Measurements from ENCODE around the gene DOK7. TPM values are rescaled to one million over a fixed set of nuclear protein-coding genes. Genes with fewer than 3 reads are reported as not detected.

DOK7 gene
- total RNA-seq, 1 experiment from 2014 or later: 0.26 TPM

GRCh38 chr4:3438847-3439180, 24.3 kb upstream of the DOK7 start:
- H3K4ac ChIP-seq (ENCODE audit: low read depth, low read length): no peak overlapping the region
- H2AFZ ChIP-seq (ENCODE audit: low read length): no peak overlapping the region
- no peak for TF ChIP-seq CTCF (conservative IDR thresholded peaks at IDR 0.05)
- no peak overlapping the region for H3K27ac ChIP-seq (ENCODE audit: insufficient read length, low read depth, low read length)
- H3K9me3 ChIP-seq (ENCODE audit: control insufficient read depth, low read depth, low read length): no peaks in the 10 kb centered on the region
- H3K18ac ChIP-seq (ENCODE audit: insufficient read length, low read depth, low read length): no peak overlapping the region
- H2BK5ac ChIP-seq (ENCODE audit: insufficient read length, low read length): no peak overlapping the region
- no peak overlapping the region for H4K5ac ChIP-seq (ENCODE audit: insufficient read length, low read depth, low read length)
- H4K91ac ChIP-seq (ENCODE audit: insufficient read length, low read depth, low read length): no peak overlapping the region
- no peak overlapping the region for H3T11ph ChIP-seq (ENCODE audit: low read length)
- no peak overlapping the region for H3K56ac ChIP-seq (ENCODE audit: insufficient read length, low read depth, low read length)
- no peak overlapping the region for H2BK120ac ChIP-seq (ENCODE audit: low read depth, low read length, poor library complexity, severe bottlenecking)
- H2AK5ac ChIP-seq (ENCODE audit: insufficient read length, low read length): no peak overlapping the region
- Mint-ChIP-seq H3K27ac (peak overlapping the region in 1 of 3 experiments; percentile 83; a peak in 1 of 7 replicates), H3K9me3 (no peaks in the 10 kb centered on the region), H3K4me1 (peaks cover 2 to 13% of the 10 kb centered on the region in 2 experiments; a peak in 3 of 4 replicates), H3K4me3 (no peak overlapping the region), H3K36me3 (ENCODE audit: insufficient read depth in 1 of 3, low read depth in 3 of 3) (no peaks in the 10 kb centered on the region), H3K27me3 (ENCODE audit: low read depth) (no peaks in the 10 kb centered on the region; the same call in 1 of the 2 replicates)
- no peak overlapping the region for H2BK15ac ChIP-seq (ENCODE audit: low read depth, low read length)
- H3K4me2 ChIP-seq (ENCODE audit: insufficient read depth, insufficient read length, low read length): no peak overlapping the region
- H3K79me1 ChIP-seq (ENCODE audit: insufficient read depth, low read depth, low read length, poor library complexity, severe bottlenecking): no peaks in the 10 kb centered on the region
- H3K4me1 ChIP-seq (ENCODE audit: insufficient read depth, low read length): no peaks in the 10 kb centered on the region
- DNase-seq: no peak
- H4K20me1 ChIP-seq (ENCODE audit: control insufficient read depth, insufficient read depth, insufficient read length): no peaks in the 10 kb centered on the region
- no peak overlapping the region for H2BK12ac ChIP-seq (ENCODE audit: insufficient read length, low read depth, low read length)
- H4K8ac ChIP-seq (replicated peaks; ENCODE audit: insufficient read length, low read depth, low read length): no peak overlapping the region
- no peak overlapping the region for H3K9ac ChIP-seq (ENCODE audit: extremely low read depth, insufficient read length, low read length)
- H2BK20ac ChIP-seq (ENCODE audit: low read depth, low read length, poor library complexity, severe bottlenecking): no peak overlapping the region
- no peaks in the 10 kb centered on the region for H3K23me2 ChIP-seq (ENCODE audit: insufficient read length, low read depth, low read length, poor library complexity, severe bottlenecking)
- no CpG with 5 or more reads among the region's 10 CpGs for WGBS (ENCODE audit: extremely low coverage, insufficient read length, low lambda C conversion rate)
- no peak overlapping the region for H3K23ac ChIP-seq (ENCODE audit: insufficient read length, low read depth, low read length)
- H3K27me3 ChIP-seq (ENCODE audit: insufficient read depth, low read length): no peaks in the 10 kb centered on the region
- H3K14ac ChIP-seq (ENCODE audit: insufficient read depth, low read length): no peak overlapping the region
- no peaks in the 10 kb centered on the region for H3K79me2 ChIP-seq (ENCODE audit: insufficient read depth, low read length)

Measured in H9 (cell line).